Measurements from ENCODE around the gene DAP. TPM values are rescaled to one million over a fixed set of nuclear protein-coding genes. Genes with fewer than 3 reads are reported as not detected.
"Not testable (repeated sequence)": the region's sequence is repeated elsewhere in the genome, so short reads cannot be mapped to it uniquely, and the experiment has no call there.

The DAP gene
- total RNA-seq, 1 experiment from 2014 or later = 47.2 TPM

DNA sequence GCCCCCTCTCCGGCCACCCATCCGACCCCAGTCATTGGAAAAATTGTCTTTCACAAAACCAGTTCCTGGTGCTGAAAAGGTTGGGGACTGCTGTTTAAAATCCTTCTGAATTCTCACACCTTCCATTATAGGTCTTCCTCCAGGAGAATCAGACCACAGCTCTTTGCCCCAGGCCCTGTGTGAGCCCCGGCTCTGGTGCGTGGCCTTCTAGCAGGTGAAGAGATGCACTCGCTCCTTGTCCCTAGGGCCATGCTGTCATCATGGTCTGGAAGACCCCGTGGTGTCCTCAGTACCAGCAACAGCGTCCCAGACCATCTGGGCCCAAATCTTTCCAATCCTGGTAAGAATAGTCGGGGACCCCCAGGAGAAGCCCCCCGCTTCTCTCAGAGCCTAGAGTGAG is 95.2 kb downstream of the DAP start:
- Mint-ChIP-seq H3K27me3 (ENCODE audit: low read depth) (peaks cover under 1% of the 10 kb centered on the region; the same call in 1 of the 2 replicates), H3K4me1 (peaks cover 13 to 25% of the 10 kb centered on the region in 2 experiments), H3K36me3 (ENCODE audit: insufficient read depth in 1 of 3, low read depth in 3 of 3) (no peaks in the 10 kb centered on the region), H3K9me3 (no peaks in the 10 kb centered on the region), H3K4me3 (no peak overlapping the region), H3K27ac (peak overlapping the region in 1 of 3 experiments; percentile 62; a peak in 1 of 7 replicates)
- no peak overlapping the region for H3T11ph ChIP-seq (ENCODE audit: low read length)
- H4K8ac ChIP-seq (replicated peaks; ENCODE audit: insufficient read length, low read depth, low read length) = no peak overlapping the region
- H3K9me3 ChIP-seq (ENCODE audit: control insufficient read depth, low read depth, low read length) = no peaks in the 10 kb centered on the region
- H3K4me2 ChIP-seq (ENCODE audit: insufficient read depth, insufficient read length, low read length) = no peak overlapping the region
- no peak overlapping the region for H2BK12ac ChIP-seq (ENCODE audit: insufficient read length, low read depth, low read length)
- H3K79me1 ChIP-seq (ENCODE audit: insufficient read depth, low read depth, low read length, poor library complexity, severe bottlenecking) = no peaks in the 10 kb centered on the region
- no peaks in the 10 kb centered on the region for H4K20me1 ChIP-seq (ENCODE audit: control insufficient read depth, insufficient read depth, insufficient read length)
- H3K14ac ChIP-seq (ENCODE audit: insufficient read depth, low read length) = no peak overlapping the region
- H3K4ac ChIP-seq (ENCODE audit: low read depth, low read length) = no peak overlapping the region
- DNase-seq = no peak
- WGBS (ENCODE audit: extremely low coverage, insufficient read length, low lambda C conversion rate) = no CpG with 5 or more reads among the region's 9 CpGs
- no peak overlapping the region for H2AFZ ChIP-seq (ENCODE audit: low read length)
- no peak overlapping the region for H3K27ac ChIP-seq (ENCODE audit: insufficient read length, low read depth, low read length)
- H3K27me3 ChIP-seq (ENCODE audit: insufficient read depth, low read length) = no peaks in the 10 kb centered on the region
- no peak overlapping the region for H3K9ac ChIP-seq (ENCODE audit: extremely low read depth, insufficient read length, low read length)
- no peak overlapping the region for H2BK5ac ChIP-seq (ENCODE audit: insufficient read length, low read length)
- no peak overlapping the region for H3K56ac ChIP-seq (ENCODE audit: insufficient read length, low read depth, low read length)
- H3K18ac ChIP-seq (ENCODE audit: insufficient read length, low read depth, low read length) = no peak overlapping the region
- H3K23me2 ChIP-seq (ENCODE audit: insufficient read length, low read depth, low read length, poor library complexity, severe bottlenecking) = no peaks in the 10 kb centered on the region
- no peak overlapping the region for H3K23ac ChIP-seq (ENCODE audit: insufficient read length, low read depth, low read length)
- no peak overlapping the region for H4K5ac ChIP-seq (ENCODE audit: insufficient read length, low read depth, low read length)
- no peak overlapping the region for H2AK5ac ChIP-seq (ENCODE audit: insufficient read length, low read length)
- no peak overlapping the region for H2BK120ac ChIP-seq (ENCODE audit: low read depth, low read length, poor library complexity, severe bottlenecking)
- no peaks in the 10 kb centered on the region for H3K79me2 ChIP-seq (ENCODE audit: insufficient read depth, low read length)
- H2BK15ac ChIP-seq (ENCODE audit: low read depth, low read length) = no peak overlapping the region
- no peak overlapping the region for H4K91ac ChIP-seq (ENCODE audit: insufficient read length, low read depth, low read length)
- no peak overlapping the region for H2BK20ac ChIP-seq (ENCODE audit: low read depth, low read length, poor library complexity, severe bottlenecking)
- TF ChIP-seq, protein P1, sequence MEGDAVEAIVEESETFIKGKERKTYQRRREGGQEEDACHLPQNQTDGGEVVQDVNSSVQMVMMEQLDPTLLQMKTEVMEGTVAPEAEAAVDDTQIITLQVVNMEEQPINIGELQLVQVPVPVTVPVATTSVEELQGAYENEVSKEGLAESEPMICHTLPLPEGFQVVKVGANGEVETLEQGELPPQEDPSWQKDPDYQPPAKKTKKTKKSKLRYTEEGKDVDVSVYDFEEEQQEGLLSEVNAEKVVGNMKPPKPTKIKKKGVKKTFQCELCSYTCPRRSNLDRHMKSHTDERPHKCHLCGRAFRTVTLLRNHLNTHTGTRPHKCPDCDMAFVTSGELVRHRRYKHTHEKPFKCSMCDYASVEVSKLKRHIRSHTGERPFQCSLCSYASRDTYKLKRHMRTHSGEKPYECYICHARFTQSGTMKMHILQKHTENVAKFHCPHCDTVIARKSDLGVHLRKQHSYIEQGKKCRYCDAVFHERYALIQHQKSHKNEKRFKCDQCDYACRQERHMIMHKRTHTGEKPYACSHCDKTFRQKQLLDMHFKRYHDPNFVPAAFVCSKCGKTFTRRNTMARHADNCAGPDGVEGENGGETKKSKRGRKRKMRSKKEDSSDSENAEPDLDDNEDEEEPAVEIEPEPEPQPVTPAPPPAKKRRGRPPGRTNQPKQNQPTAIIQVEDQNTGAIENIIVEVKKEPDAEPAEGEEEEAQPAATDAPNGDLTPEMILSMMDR (conservative IDR thresholded peaks at IDR 0.05) = no peak
- no peaks in the 10 kb centered on the region; the same call in 1 of the 2 replicates for H3K4me1 ChIP-seq (ENCODE audit: insufficient read depth, low read length)

- not testable (repeated sequence) for H3K9ac ChIP-seq (ENCODE audit: extremely low read depth, insufficient read length, low read length); H3K36me3 Mint-ChIP-seq (ENCODE audit: insufficient read depth in 1 of 3, low read depth in 3 of 3); H2BK12ac ChIP-seq (ENCODE audit: insufficient read length, low read depth, low read length); H3K14ac ChIP-seq (ENCODE audit: insufficient read depth, low read length); H4K8ac ChIP-seq (replicated peaks; ENCODE audit: insufficient read length, low read depth, low read length); DNase-seq; H3K9me3 Mint-ChIP-seq; H3K4ac ChIP-seq (ENCODE audit: low read depth, low read length); H3K27me3 ChIP-seq (ENCODE audit: insufficient read depth, low read length); H3K23ac ChIP-seq (ENCODE audit: insufficient read length, low read depth, low read length); H2AK5ac ChIP-seq (ENCODE audit: insufficient read length, low read length); H3K27me3 Mint-ChIP-seq (ENCODE audit: low read depth); H4K5ac ChIP-seq (ENCODE audit: insufficient read length, low read depth, low read length); H3K79me1 ChIP-seq (ENCODE audit: insufficient read depth, low read depth, low read length, poor library complexity, severe bottlenecking); H4K91ac ChIP-seq (ENCODE audit: insufficient read length, low read depth, low read length); H2BK20ac ChIP-seq (ENCODE audit: low read depth, low read length, poor library complexity, severe bottlenecking); H3K9me3 ChIP-seq (ENCODE audit: control insufficient read depth, low read depth, low read length); H3K27ac ChIP-seq (ENCODE audit: insufficient read length, low read depth, low read length); H3K4me1 ChIP-seq (ENCODE audit: insufficient read depth, low read length); H3K18ac ChIP-seq (ENCODE audit: insufficient read length, low read depth, low read length); H2AFZ ChIP-seq (ENCODE audit: low read length); H3K4me2 ChIP-seq (ENCODE audit: insufficient read depth, insufficient read length, low read length); H3K27ac Mint-ChIP-seq; H3T11ph ChIP-seq (ENCODE audit: low read length); H3K79me2 ChIP-seq (ENCODE audit: insufficient read depth, low read length); H3K56ac ChIP-seq (ENCODE audit: insufficient read length, low read depth, low read length); H2BK5ac ChIP-seq (ENCODE audit: insufficient read length, low read length); H2BK15ac ChIP-seq (ENCODE audit: low read depth, low read length); H2BK120ac ChIP-seq (ENCODE audit: low read depth, low read length, poor library complexity, severe bottlenecking); H3K23me2 ChIP-seq (ENCODE audit: insufficient read length, low read depth, low read length, poor library complexity, severe bottlenecking); H3K4me3 Mint-ChIP-seq; H4K20me1 ChIP-seq (ENCODE audit: control insufficient read depth, insufficient read depth, insufficient read length)
- no CpG with 5 or more reads among the region's 6 CpGs for WGBS (ENCODE audit: extremely low coverage, insufficient read length, low lambda C conversion rate)
- H3K4me1 Mint-ChIP-seq = peaks cover 13 to 25% of the 10 kb centered on the region in 2 experiments
These were observed 96.8 kb downstream of the DAP start for GRCh38 chr5:10664180-10664769.

All from H9 (cell line).